Ovary (tissue), 9 donors: ENCODE data around the gene PSME2. TPM values are rescaled to one million over a fixed set of nuclear protein-coding genes. Genes with fewer than 3 reads are reported as not detected.
A peak's percentile ranks its signal among the peaks of the same experiment; 100 is the strongest.

Experiments used
- DNase-seq, 5 donors: peaks; one replicate each; pipeline ENCODE4 v3.0.0-alpha.2; 2019 to 2020
- H3K27ac ChIP-seq, 2 donors: fragments of 200-600 bp; one replicate each; pipeline versions ENCODE4 v1.5.1 to v1.8.0; 2019 to 2022
- H3K27me3 ChIP-seq: fragments of 200-600 bp; one replicate; pipeline ENCODE4 v1.8.0; 2022
- H3K36me3 ChIP-seq: fragments of 200-600 bp; sonication (generic); one replicate; pipeline ENCODE4 v1.5.1; 2019
- H3K4me1 ChIP-seq: one replicate; pipeline ENCODE4 v1.8.1; 2013; ENCODE audit warnings: mild to moderate bottlenecking, moderate library complexity; ENCODE audit not compliant: insufficient read depth
- H3K4me3 ChIP-seq: fragments of 200-600 bp; sonication (generic); one replicate; pipeline ENCODE4 v1.5.1; 2017
- H3K9me3 ChIP-seq, 2 donors: fragments of 200-600 bp in 1 of 2; sonication (generic) in 1 of 2; one replicate each; pipeline versions ENCODE4 v1.5.1 to v1.8.1; 2013 to 2019; ENCODE audit warnings: mild to moderate bottlenecking in 1 of 2, moderate library complexity in 1 of 2
- EP300 ChIP-seq: sonication (generic); formaldehyde crosslinking; IDR thresholded peaks from one replicate; pipeline ENCODE4 v1.6.1; 2017; ENCODE audit warnings: antibody characterized with exemption
- POLR2A ChIP-seq: fragments of 450-650 bp; IDR thresholded peaks from one replicate; pipeline ENCODE4 v1.6.1; 2017; ENCODE audit warnings: antibody characterized with exemption, mild to moderate bottlenecking, moderate library complexity
- WGBS, 3 donors: extraction: QIAGEN DNeasy Blood & Tissue Kit in 1 of 3; methylation state at CpG; one replicate each; pipeline versions ENCODE4 v1.1.5 to v1.1.7; 2013 to 2017; 5-methylcytosine and 5-hydroxymethylcytosine counted together
- intact Hi-C, 4 donors: fragments of 100-400 bp; cut with DNase I; formaldehyde crosslinking; loops; one replicate each; pipeline versions ENCODE4 v1.11.0 to v1.15.1; 2022 to 2023
- microRNA-seq, 3 donors: library from miRNA; unstranded; fragments of <30 nt; microRNA quantifications; one replicate each; pipeline versions ENCODE4 to v1.2.0, GENCODE V29; 2019 to 2020
- polyA plus RNA-seq, 2 donors: library from polyadenylated mRNA; stranded (reverse); fragments of 200-250 nt in 1 of 2; fragments of 350-450 nt in 1 of 2; fragmentation: Illumina TruSeq in 1 of 2; extraction: RNeasy Lipid Tissue Mini Kit (QIAGEN cat#74804) in 1 of 2; gene quantifications; one replicate each; pipeline ENCODE4 v1.2.3, GENCODE V29; 2013 to 2014
- small RNA-seq: library from RNA; depleted of rRNA; stranded (forward); fragments of <200 nt; gene quantifications from one replicate; pipeline ENCODE3, GENCODE V24; 2016
- total RNA-seq, 7 donors: library from RNA; depleted of rRNA in 2 of 7; stranded (reverse); fragments of >200 nt in 2 of 7; fragmentation: NEBNext Ultra II Directional in 3 of 7; extraction: Animal tissue kit (Norgen Biotek cat#: 25700) in 3 of 7; gene quantifications; one replicate each; pipeline versions ENCODE4 v1.1.0 to v1.2.4, GENCODE V29; 2016 to 2023
- TF ChIP-seq, protein P1 (sequence below), 3 donors: fragments of 450-650 bp in 2 of 3; fragments of 200-600 bp in 1 of 3; IDR thresholded peaks; one replicate each; pipeline versions ENCODE4 v1.5.1 to v1.8.0; 2016 to 2022; ENCODE audit warnings: antibody characterized with exemption in 3 of 3, mild to moderate bottlenecking in 1 of 3
- donor health status: DM: no; HTN: no; CAD: no; lungs with moderate emphysema.
- donor health status: DM: no; HTN: no; CAD: no.
- donor health status: Bipolar disorder and iron deficiency.
- donor health status: DM: yes; HTN: yes; CAD: no.
- donor health status: DM: no; HTN: no; CAD: no.
- donor health status: DM: yes; HTN: yes; CAD: no.

PSME2 gene
- total and polyA plus RNA-seq, 9 donors: 34.7 to 160 (median 95.6) TPM

DNA sequence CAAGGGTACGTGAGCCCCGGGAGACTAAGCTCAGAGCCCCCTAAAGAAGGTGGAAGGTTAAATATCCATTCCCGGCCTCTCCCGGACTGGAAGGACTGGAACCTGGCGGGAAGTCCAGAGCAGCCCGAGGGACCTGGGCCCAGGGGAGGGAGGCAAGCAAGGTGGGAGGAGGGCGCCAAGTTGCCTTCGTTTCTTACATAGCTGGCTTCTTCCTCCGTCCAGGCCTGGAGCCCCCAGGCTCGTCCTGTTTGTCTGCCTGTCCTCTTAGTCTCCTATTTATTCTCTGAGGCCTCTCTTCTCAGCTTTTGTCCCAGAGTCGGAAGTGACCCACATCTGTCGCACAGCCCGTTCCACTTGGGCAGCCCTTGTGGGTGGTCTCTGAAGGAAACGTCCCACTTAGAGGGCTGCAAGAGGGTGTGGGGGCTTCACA, 51.6 kb downstream of the PSME2 start:
- TF ChIP-seq EP300 (no peak), POLR2A (no peak)
- TF ChIP-seq, protein P1, sequence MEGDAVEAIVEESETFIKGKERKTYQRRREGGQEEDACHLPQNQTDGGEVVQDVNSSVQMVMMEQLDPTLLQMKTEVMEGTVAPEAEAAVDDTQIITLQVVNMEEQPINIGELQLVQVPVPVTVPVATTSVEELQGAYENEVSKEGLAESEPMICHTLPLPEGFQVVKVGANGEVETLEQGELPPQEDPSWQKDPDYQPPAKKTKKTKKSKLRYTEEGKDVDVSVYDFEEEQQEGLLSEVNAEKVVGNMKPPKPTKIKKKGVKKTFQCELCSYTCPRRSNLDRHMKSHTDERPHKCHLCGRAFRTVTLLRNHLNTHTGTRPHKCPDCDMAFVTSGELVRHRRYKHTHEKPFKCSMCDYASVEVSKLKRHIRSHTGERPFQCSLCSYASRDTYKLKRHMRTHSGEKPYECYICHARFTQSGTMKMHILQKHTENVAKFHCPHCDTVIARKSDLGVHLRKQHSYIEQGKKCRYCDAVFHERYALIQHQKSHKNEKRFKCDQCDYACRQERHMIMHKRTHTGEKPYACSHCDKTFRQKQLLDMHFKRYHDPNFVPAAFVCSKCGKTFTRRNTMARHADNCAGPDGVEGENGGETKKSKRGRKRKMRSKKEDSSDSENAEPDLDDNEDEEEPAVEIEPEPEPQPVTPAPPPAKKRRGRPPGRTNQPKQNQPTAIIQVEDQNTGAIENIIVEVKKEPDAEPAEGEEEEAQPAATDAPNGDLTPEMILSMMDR (IDR thresholded peaks at IDR 0.05): no peak
- 27 to 32% (median 32%) methylated on average over 14 of the region's 14 CpGs for WGBS, 3 donors
- Histone ChIP-seq H3K27ac (peak overlapping the region; percentile 40 to 46), H3K27me3 (no peaks in the 10 kb centered on the region), H3K4me1 (peaks cover 3% of the 10 kb centered on the region), H3K4me3 (peak overlapping the region; percentile 63), H3K36me3 (no peaks in the 10 kb centered on the region), H3K9me3 (no peaks in the 10 kb centered on the region)
- intact Hi-C loops: loop anchor here in 1 of 4 donors (10.0 kb wide), 1 partner anchor 110 kb away; the partner anchor contains the start of gene DHRS4L2
- DNase-seq: peak in 1 of 5 donors; percentile 31

DNA sequence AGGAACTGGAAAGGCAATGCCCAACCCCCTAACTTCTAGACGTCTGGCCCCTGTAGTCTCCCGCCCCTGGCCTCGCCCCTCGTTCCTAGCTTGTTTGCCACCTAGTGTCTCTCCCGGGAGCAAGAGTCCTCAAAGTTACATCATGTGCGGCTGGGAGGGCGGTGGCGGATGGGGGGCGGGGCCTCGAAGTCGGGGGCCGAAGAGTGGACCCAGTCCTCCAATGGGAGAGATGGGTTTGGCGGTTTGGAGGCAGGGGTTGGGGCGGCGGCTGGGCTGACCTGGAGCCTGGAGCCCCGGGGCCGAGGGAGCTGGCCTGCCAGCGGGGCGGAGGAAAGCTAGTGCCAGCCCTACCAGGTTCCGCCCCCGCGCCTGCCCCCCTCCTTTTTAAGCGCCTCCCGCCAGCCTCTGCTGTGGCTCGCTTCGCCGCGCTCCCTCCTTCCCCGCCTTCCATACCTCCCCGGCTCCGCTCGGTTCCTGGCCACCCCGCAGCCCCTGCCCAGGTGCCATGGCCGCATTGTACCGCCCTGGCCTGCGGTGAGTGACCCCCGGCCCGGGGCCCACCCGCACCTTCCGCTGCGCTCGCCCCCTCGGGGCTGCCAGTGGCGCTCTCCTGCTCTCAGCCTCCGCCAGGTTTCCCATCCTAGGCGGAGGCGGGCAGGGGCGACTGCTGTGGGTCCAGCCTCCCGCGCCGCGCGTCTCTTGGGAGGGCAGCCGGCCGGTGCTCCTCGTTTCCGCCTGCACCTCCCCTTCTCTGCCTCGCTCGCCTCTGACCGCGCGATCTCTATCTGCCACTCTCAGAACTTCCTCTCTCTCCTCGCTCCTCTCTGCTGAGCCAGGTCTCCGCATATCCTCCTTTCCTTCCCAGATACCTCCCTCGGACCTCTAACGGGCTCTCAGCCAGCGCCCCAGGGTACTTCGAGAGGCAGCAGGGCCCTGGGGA, 52.2 kb downstream of the PSME2 start, which contains the start of gene PCK2:
PCK2 (plus strand) TSS at position 411 of the 940 bp plus-strand sequence; CDS start at position 506, 95 bp downstream.
- H3K27ac ChIP-seq: peak within 1 kb of the TSS; percentile 40 to 46
- no peaks in the 10 kb centered on the region for H3K36me3 ChIP-seq
- 1% methylated on average over 62 to 68 of the region's 68 CpGs for WGBS, 3 donors
- no peaks in the 10 kb centered on the region for H3K27me3 ChIP-seq
- peak; percentile 75 to 88 (median 81) for DNase-seq
- intact Hi-C loops: loop anchor here in 1 of 4 donors (10.0 kb wide), 1 partner anchor 109 kb away; the partner anchor contains the start of gene DHRS4L2
- H3K4me1 ChIP-seq: peaks cover 3% of the 10 kb centered on the region
- no peaks in the 10 kb centered on the region for H3K9me3 ChIP-seq
- peak within 1 kb of the TSS; percentile 63 for H3K4me3 ChIP-seq
- no peak for TF ChIP-seq EP300
- TF ChIP-seq POLR2A: peak; percentile 48
- TF ChIP-seq, protein P1 (IDR thresholded peaks at IDR 0.05): peak in 1 of 3 donors; percentile 52

Small RNAs within 50 kb of the gene (microRNA-seq; reads per million reads assigned to microRNA genes)
- 0 reads per million in 3 donors for gene MIR7703

Small RNAs within 50 kb of the gene (small RNA-seq; reads per million reads assigned to genes)
- not detected for gene AL136295.4
- not detected for gene IPO4
- gene IRF9: not detected
- 0.15 reads per million for gene RNA5SP383

Other genes starting within 250 kb of the PSME2 start
Only the 30 nearest of the 31 such genes appear.
- 10 to 100 TPM; 16.6 to 38.7 (median 25.4) TPM for gene DHRS4, start 192.8 kb downstream of the PSME2 start, total RNA-seq
- 10 to 100 TPM; 25.2 to 38.8 TPM for gene DHRS4, start 192.8 kb downstream of the PSME2 start, polyA plus RNA-seq
- gene DHRS4L2, start 157.7 kb downstream of the PSME2 start, total RNA-seq: 10 to 100 TPM in 6 of 7 donors, 1 to 10 TPM in 1; 7.7 to 33.1 (median 19.5) TPM
- 10 to 100 TPM; 17.6 to 20.3 TPM for gene DHRS4L2, start 157.7 kb downstream of the PSME2 start, polyA plus RNA-seq
- gene CARMIL3, start 94.6 kb downstream of the PSME2 start, total RNA-seq: 1 to 10 TPM in 1 of 7 donors, under 1 TPM in 5, not detected in 1; 0.08 to 1.3 (median 0.37) TPM
- gene CARMIL3, start 94.6 kb downstream of the PSME2 start, polyA plus RNA-seq: under 1 TPM; 0.08 to 0.10 TPM
- gene CPNE6, start 75.0 kb downstream of the PSME2 start, total RNA-seq: under 1 TPM in 1 of 7 donors, not detected in 6; 0.71 TPM
- under 1 TPM; 0.08 to 0.55 TPM for gene CPNE6, start 75.0 kb downstream of the PSME2 start, polyA plus RNA-seq
- 10 to 100 TPM in 1 of 7 donors, 1 to 10 TPM in 6; 2.4 to 66.8 (median 5.4) TPM for gene PCK2, start 52.3 kb downstream of the PSME2 start, total RNA-seq
- 1 to 10 TPM; 3.1 to 5.6 TPM for gene PCK2, start 52.3 kb downstream of the PSME2 start, polyA plus RNA-seq
- gene DCAF11, start 31.8 kb downstream of the PSME2 start, total RNA-seq: 10 to 100 TPM; 34.7 to 71.4 (median 51.5) TPM
- gene DCAF11, start 31.8 kb downstream of the PSME2 start, polyA plus RNA-seq: 10 to 100 TPM; 38.7 to 62.4 TPM
- gene NRL, start 31.7 kb downstream of the PSME2 start, total RNA-seq: 1 to 10 TPM; 1.0 to 4.1 (median 2.8) TPM
- 1 to 10 TPM in 1 of 2 donors, under 1 TPM in 1; 0.78 to 2.8 TPM for gene NRL, start 31.7 kb downstream of the PSME2 start, polyA plus RNA-seq
- 1 to 10 TPM in 1 of 7 donors, under 1 TPM in 4, not detected in 2; 0.57 to 1.2 (median 0.77) TPM for gene FITM1, start 16.0 kb downstream of the PSME2 start, total RNA-seq
- gene FITM1, start 16.0 kb downstream of the PSME2 start, polyA plus RNA-seq: under 1 TPM in 1 of 2 donors, not detected in 1; 0.80 TPM
- gene PSME1, start 10.4 kb downstream of the PSME2 start, total RNA-seq: 100 to 1,000 TPM in 6 of 7 donors, 10 to 100 TPM in 1; 93.6 to 193 (median 168) TPM
- gene PSME1, start 10.4 kb downstream of the PSME2 start, polyA plus RNA-seq: 100 to 1,000 TPM; 220 to 261 TPM
- gene EMC9, start 5.0 kb downstream of the PSME2 start, total RNA-seq: 10 to 100 TPM; 13.0 to 26.3 (median 17.3) TPM
- 10 to 100 TPM in 1 of 2 donors, 1 to 10 TPM in 1; 5.1 to 30.7 TPM for gene EMC9, start 5.0 kb downstream of the PSME2 start, polyA plus RNA-seq
- 10 to 100 TPM; 19.2 to 74.4 (median 61.4) TPM for gene RNF31, start 888 bp upstream of the PSME2 start, total RNA-seq
- 10 to 100 TPM; 36.1 to 40.0 TPM for gene RNF31, start 888 bp upstream of the PSME2 start, polyA plus RNA-seq
- 100 to 1,000 TPM in 1 of 7 donors, 10 to 100 TPM in 6; 31.6 to 151 (median 72.7) TPM for gene IRF9, start 14.7 kb upstream of the PSME2 start, total RNA-seq
- gene IRF9, start 14.7 kb upstream of the PSME2 start, polyA plus RNA-seq: 100 to 1,000 TPM in 1 of 2 donors, 10 to 100 TPM in 1; 87.4 to 212 TPM
- gene REC8, start 25.5 kb upstream of the PSME2 start, total RNA-seq: 10 to 100 TPM in 4 of 7 donors, 1 to 10 TPM in 3; 6.2 to 75.4 (median 13.5) TPM
- gene REC8, start 25.5 kb upstream of the PSME2 start, polyA plus RNA-seq: 1 to 10 TPM; 4.9 to 5.1 TPM
- gene IPO4, start 42.2 kb upstream of the PSME2 start, total RNA-seq: 10 to 100 TPM; 12.3 to 50.9 (median 34.0) TPM
- gene IPO4, start 42.2 kb upstream of the PSME2 start, polyA plus RNA-seq: 10 to 100 TPM in 1 of 2 donors, 1 to 10 TPM in 1; 5.6 to 11.3 TPM
- gene TM9SF1, start 48.8 kb upstream of the PSME2 start, total RNA-seq: 10 to 100 TPM; 34.9 to 65.6 (median 44.9) TPM
- gene TM9SF1, start 48.8 kb upstream of the PSME2 start, polyA plus RNA-seq: 10 to 100 TPM; 32.3 to 40.0 TPM
- gene TSSK4, start 59.1 kb upstream of the PSME2 start, total RNA-seq: 1 to 10 TPM in 2 of 7 donors, under 1 TPM in 2, not detected in 3; 0.45 to 1.1 (median 0.90) TPM
- gene TSSK4, start 59.1 kb upstream of the PSME2 start, polyA plus RNA-seq: under 1 TPM in 1 of 2 donors, not detected in 1; 0.06 TPM
- gene CHMP4A, start 66.9 kb upstream of the PSME2 start, total RNA-seq: 10 to 100 TPM; 26.8 to 57.5 (median 41.0) TPM
- 100 to 1,000 TPM in 1 of 2 donors, 10 to 100 TPM in 1; 56.1 to 105 TPM for gene CHMP4A, start 66.9 kb upstream of the PSME2 start, polyA plus RNA-seq
- gene MDP1, start 69.5 kb upstream of the PSME2 start, total RNA-seq: 10 to 100 TPM; 15.5 to 27.7 (median 18.1) TPM
- gene MDP1, start 69.5 kb upstream of the PSME2 start, polyA plus RNA-seq: 10 to 100 TPM; 19.4 to 32.6 TPM
- 100 to 1,000 TPM in 6 of 7 donors, 10 to 100 TPM in 1; 69.7 to 155 (median 124) TPM for gene NEDD8, start 85.8 kb upstream of the PSME2 start, total RNA-seq
- gene NEDD8, start 85.8 kb upstream of the PSME2 start, polyA plus RNA-seq: 100 to 1,000 TPM; 180 to 301 TPM
- 10 to 100 TPM; 46.2 to 64.7 (median 57.7) TPM for gene GMPR2, start 86.3 kb upstream of the PSME2 start, total RNA-seq
- gene GMPR2, start 86.3 kb upstream of the PSME2 start, polyA plus RNA-seq: 10 to 100 TPM; 66.3 to 85.7 TPM
- gene TINF2, start 96.0 kb upstream of the PSME2 start, total RNA-seq: 10 to 100 TPM; 45.8 to 87.2 (median 58.5) TPM
- gene TINF2, start 96.0 kb upstream of the PSME2 start, polyA plus RNA-seq: 10 to 100 TPM; 36.5 to 72.0 TPM
- gene TGM1, start 116.6 kb upstream of the PSME2 start, total RNA-seq: 100 to 1,000 TPM in 1 of 7 donors, 1 to 10 TPM in 6; 3.1 to 152 (median 8.0) TPM
- 1 to 10 TPM; 1.1 to 1.7 TPM for gene TGM1, start 116.6 kb upstream of the PSME2 start, polyA plus RNA-seq
- gene RABGGTA, start 125.0 kb upstream of the PSME2 start, total RNA-seq: 10 to 100 TPM; 19.7 to 48.3 (median 23.2) TPM
- 10 to 100 TPM in 1 of 2 donors, 1 to 10 TPM in 1; 7.9 to 20.1 TPM for gene RABGGTA, start 125.0 kb upstream of the PSME2 start, polyA plus RNA-seq
- 10 to 100 TPM; 16.0 to 35.6 (median 21.4) TPM for gene DHRS1, start 153.2 kb upstream of the PSME2 start, total RNA-seq
- 10 to 100 TPM; 12.8 to 17.9 TPM for gene DHRS1, start 153.2 kb upstream of the PSME2 start, polyA plus RNA-seq
- 10 to 100 TPM; 12.0 to 28.6 (median 22.5) TPM for gene NOP9, start 153.2 kb upstream of the PSME2 start, total RNA-seq
- 10 to 100 TPM in 1 of 2 donors, 1 to 10 TPM in 1; 9.2 to 22.1 TPM for gene NOP9, start 153.2 kb upstream of the PSME2 start, polyA plus RNA-seq
- 10 to 100 TPM; 13.8 to 38.4 (median 22.6) TPM for gene CIDEB, start 161.4 kb upstream of the PSME2 start, total RNA-seq
- gene CIDEB, start 161.4 kb upstream of the PSME2 start, polyA plus RNA-seq: 10 to 100 TPM; 17.1 to 29.0 TPM
- 10 to 100 TPM in 1 of 7 donors, 1 to 10 TPM in 6; 4.5 to 10.1 (median 5.5) TPM for gene LTB4R2, start 163.5 kb upstream of the PSME2 start, total RNA-seq
- 1 to 10 TPM in 1 of 2 donors, under 1 TPM in 1; 0.85 to 1.8 TPM for gene LTB4R2, start 163.5 kb upstream of the PSME2 start, polyA plus RNA-seq
- 1 to 10 TPM; 4.4 to 9.4 (median 7.7) TPM for gene LTB4R, start 164.9 kb upstream of the PSME2 start, total RNA-seq
- 1 to 10 TPM; 2.9 to 7.1 TPM for gene LTB4R, start 164.9 kb upstream of the PSME2 start, polyA plus RNA-seq
- 10 to 100 TPM in 5 of 7 donors, 1 to 10 TPM in 2; 7.8 to 33.3 (median 11.3) TPM for gene ADCY4, start 188.5 kb upstream of the PSME2 start, total RNA-seq
- gene ADCY4, start 188.5 kb upstream of the PSME2 start, polyA plus RNA-seq: 10 to 100 TPM; 15.0 to 19.7 TPM
- 1 to 10 TPM in 5 of 7 donors, under 1 TPM in 2; 0.61 to 3.2 (median 1.1) TPM for gene RIPK3, start 193.4 kb upstream of the PSME2 start, total RNA-seq
- 1 to 10 TPM; 1.5 to 2.8 TPM for gene RIPK3, start 193.4 kb upstream of the PSME2 start, polyA plus RNA-seq